WTC11 (cell line): Measurements from ENCODE around the gene AASS.

Experiments used
- CTCF ChIP-seq: fragments of 200-600 bp; IDR thresholded peaks from 2 replicates; pipeline ENCODE4 v1.8.0; 2022; ENCODE audit warnings: antibody characterized with exemption
- E2F1 ChIP-seq: sonication (generic); formaldehyde crosslinking; IDR thresholded peaks from 2 replicates; pipeline ENCODE4 v1.8.0; 2022; ENCODE audit warnings: mild to moderate bottlenecking, missing genetic modification reagents
- GTF2I ChIP-seq: fragments of 250-450 bp; sonication (Bioruptor Pico); conservative IDR thresholded peaks from 2 replicates; pipeline ENCODE4 v1.4.0; 2021; ENCODE audit warnings: mild to moderate bottlenecking
- IRF2 ChIP-seq: sonication (generic); formaldehyde crosslinking; IDR thresholded peaks from 2 replicates; pipeline ENCODE4 v1.8.0; 2022; ENCODE audit warnings: low read depth, missing genetic modification reagents, borderline replicate concordance
- MYBL2 ChIP-seq: sonication (generic); formaldehyde crosslinking; IDR thresholded peaks from 2 replicates; pipeline ENCODE4 v1.8.1; 2023; ENCODE audit warnings: mild to moderate bottlenecking, moderate library complexity, missing genetic modification reagents
- TCF7 ChIP-seq: sonication (generic); formaldehyde crosslinking; IDR thresholded peaks from 2 replicates; pipeline ENCODE4 v1.8.0; 2022; ENCODE audit warnings: mild to moderate bottlenecking, low read depth, missing genetic modification reagents, moderate library complexity
- ZNF232 ChIP-seq: sonication (generic); formaldehyde crosslinking; IDR thresholded peaks from 2 replicates; pipeline ENCODE4 v1.8.0; 2022; ENCODE audit warnings: mild to moderate bottlenecking, missing genetic modification reagents
- TF ChIP-seq, protein P1 (sequence below): sonication (generic); formaldehyde crosslinking; IDR thresholded peaks from 2 replicates; pipeline ENCODE4 v1.8.1; 2022; ENCODE audit warnings: low read depth, missing genetic modification reagents, borderline replicate concordance
- TF ChIP-seq, protein P2 (sequence below): sonication (generic); formaldehyde crosslinking; IDR thresholded peaks from 2 replicates; pipeline ENCODE4 v1.8.1; 2023; ENCODE audit warnings: mild to moderate bottlenecking, missing genetic modification reagents, moderate library complexity
- TF ChIP-seq, protein P3 (sequence below): sonication (generic); formaldehyde crosslinking; conservative IDR thresholded peaks from 2 replicates; pipeline ENCODE4 v1.8.1; 2022; ENCODE audit warnings: mild to moderate bottlenecking, missing genetic modification reagents
- TF ChIP-seq, protein P4 (sequence below): sonication (generic); formaldehyde crosslinking; IDR thresholded peaks from 2 replicates; pipeline ENCODE4 v1.8.0; 2023; ENCODE audit warnings: mild to moderate bottlenecking, missing genetic modification reagents

GRCh38 chr7:122035876-122036275 lies 108.2 kb downstream of the AASS start:
- TF ChIP-seq TCF7 (CRISPR knock-in tag) (no peak), CTCF (no peak), MYBL2 (CRISPR knock-in tag) (no peak), GTF2I (no peak), E2F1 (no peak), IRF2 (CRISPR knock-in tag) (no peak), ZNF232 (no peak)
- TF ChIP-seq, protein P1, sequence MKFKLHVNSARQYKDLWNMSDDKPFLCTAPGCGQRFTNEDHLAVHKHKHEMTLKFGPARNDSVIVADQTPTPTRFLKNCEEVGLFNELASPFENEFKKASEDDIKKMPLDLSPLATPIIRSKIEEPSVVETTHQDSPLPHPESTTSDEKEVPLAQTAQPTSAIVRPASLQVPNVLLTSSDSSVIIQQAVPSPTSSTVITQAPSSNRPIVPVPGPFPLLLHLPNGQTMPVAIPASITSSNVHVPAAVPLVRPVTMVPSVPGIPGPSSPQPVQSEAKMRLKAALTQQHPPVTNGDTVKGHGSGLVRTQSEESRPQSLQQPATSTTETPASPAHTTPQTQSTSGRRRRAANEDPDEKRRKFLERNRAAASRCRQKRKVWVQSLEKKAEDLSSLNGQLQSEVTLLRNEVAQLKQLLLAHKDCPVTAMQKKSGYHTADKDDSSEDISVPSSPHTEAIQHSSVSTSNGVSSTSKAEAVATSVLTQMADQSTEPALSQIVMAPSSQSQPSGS (CRISPR knock-in tag) = no peak
- TF ChIP-seq, protein P2, sequence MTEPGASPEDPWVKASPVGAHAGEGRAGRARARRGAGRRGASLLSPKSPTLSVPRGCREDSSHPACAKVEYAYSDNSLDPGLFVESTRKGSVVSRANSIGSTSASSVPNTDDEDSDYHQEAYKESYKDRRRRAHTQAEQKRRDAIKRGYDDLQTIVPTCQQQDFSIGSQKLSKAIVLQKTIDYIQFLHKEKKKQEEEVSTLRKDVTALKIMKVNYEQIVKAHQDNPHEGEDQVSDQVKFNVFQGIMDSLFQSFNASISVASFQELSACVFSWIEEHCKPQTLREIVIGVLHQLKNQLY (CRISPR knock-in tag) = no peak
- TF ChIP-seq, protein P3, sequence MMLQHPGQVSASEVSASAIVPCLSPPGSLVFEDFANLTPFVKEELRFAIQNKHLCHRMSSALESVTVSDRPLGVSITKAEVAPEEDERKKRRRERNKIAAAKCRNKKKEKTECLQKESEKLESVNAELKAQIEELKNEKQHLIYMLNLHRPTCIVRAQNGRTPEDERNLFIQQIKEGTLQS (CRISPR knock-in tag) = no peak
- TF ChIP-seq, protein P4, sequence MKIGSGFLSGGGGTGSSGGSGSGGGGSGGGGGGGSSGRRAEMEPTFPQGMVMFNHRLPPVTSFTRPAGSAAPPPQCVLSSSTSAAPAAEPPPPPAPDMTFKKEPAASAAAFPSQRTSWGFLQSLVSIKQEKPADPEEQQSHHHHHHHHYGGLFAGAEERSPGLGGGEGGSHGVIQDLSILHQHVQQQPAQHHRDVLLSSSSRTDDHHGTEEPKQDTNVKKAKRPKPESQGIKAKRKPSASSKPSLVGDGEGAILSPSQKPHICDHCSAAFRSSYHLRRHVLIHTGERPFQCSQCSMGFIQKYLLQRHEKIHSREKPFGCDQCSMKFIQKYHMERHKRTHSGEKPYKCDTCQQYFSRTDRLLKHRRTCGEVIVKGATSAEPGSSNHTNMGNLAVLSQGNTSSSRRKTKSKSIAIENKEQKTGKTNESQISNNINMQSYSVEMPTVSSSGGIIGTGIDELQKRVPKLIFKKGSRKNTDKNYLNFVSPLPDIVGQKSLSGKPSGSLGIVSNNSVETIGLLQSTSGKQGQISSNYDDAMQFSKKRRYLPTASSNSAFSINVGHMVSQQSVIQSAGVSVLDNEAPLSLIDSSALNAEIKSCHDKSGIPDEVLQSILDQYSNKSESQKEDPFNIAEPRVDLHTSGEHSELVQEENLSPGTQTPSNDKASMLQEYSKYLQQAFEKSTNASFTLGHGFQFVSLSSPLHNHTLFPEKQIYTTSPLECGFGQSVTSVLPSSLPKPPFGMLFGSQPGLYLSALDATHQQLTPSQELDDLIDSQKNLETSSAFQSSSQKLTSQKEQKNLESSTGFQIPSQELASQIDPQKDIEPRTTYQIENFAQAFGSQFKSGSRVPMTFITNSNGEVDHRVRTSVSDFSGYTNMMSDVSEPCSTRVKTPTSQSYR (CRISPR knock-in tag) = no peak
